ENCODE data around the gene IGF2BP3. TPM values are rescaled to one million over a fixed set of nuclear protein-coding genes. Genes with fewer than 3 reads are reported as not detected.

Gene IGF2BP3
- total and polyA plus RNA-seq, 7 experiments from 2014 or later, result 0.13 to 1.8 (median 0.80) TPM; not detected in 1

GRCh38 chr7:23338439-23338838, 131.9 kb downstream of the IGF2BP3 start:
- no peak for DNase-seq
- no peak overlapping the region for H3K4me3 Mint-ChIP-seq
- no peak overlapping the region for H3K4me3 ChIP-seq (ENCODE audit: low read length)
- H3K36me3 Mint-ChIP-seq, result peaks cover 0 to 5% (median 0%) of the 10 kb centered on the region in 5 donors
- H3K9me3 ChIP-seq (ENCODE audit: control insufficient read depth in 2 of 3, low read length in 3 of 3), result no peaks in the 10 kb centered on the region
- no peak overlapping the region for H3K27ac Mint-ChIP-seq
- no peaks in the 10 kb centered on the region for H3K4me1 ChIP-seq (ENCODE audit: control insufficient read depth in 2 of 2, insufficient read depth in 2 of 2, low read length in 2 of 2)
- intact Hi-C loops (cut with micrococcal nuclease), result no loop called here
- H3K9me3 Mint-ChIP-seq, result peaks cover 0 to 2% (median 0%) of the 10 kb centered on the region in 11 donors
- H3K36me3 ChIP-seq (ENCODE audit: control insufficient read depth in 2 of 3, insufficient read depth in 3 of 3, low read length in 3 of 3), result no peaks in the 10 kb centered on the region
- POLR2A ChIA-PET, result no interaction called here
- CTCF ChIA-PET, result no interaction called here
- H3K27me3 Mint-ChIP-seq, result peaks cover 0 to 23% (median 3%) of the 10 kb centered on the region in 5 donors
- H3K4me1 Mint-ChIP-seq, result peaks cover 0 to 4% (median 0%) of the 10 kb centered on the region in 7 donors
- no peak overlapping the region for H3K27ac ChIP-seq (ENCODE audit: low read depth, low read length)
- no peaks in the 10 kb centered on the region for H3K27me3 ChIP-seq (ENCODE audit: control insufficient read depth in 2 of 2, insufficient read depth in 2 of 2, low read length in 2 of 2)
- ATAC-seq, result no peak

- Histone ChIP-seq H3K9me3 (ENCODE audit: control insufficient read depth in 2 of 3, low read length in 3 of 3) (no peaks in the 10 kb centered on the region), H3K27me3 (ENCODE audit: control insufficient read depth in 2 of 2, insufficient read depth in 2 of 2, low read length in 2 of 2) (no peaks in the 10 kb centered on the region), H3K36me3 (ENCODE audit: control insufficient read depth in 2 of 3, insufficient read depth in 3 of 3, low read length in 3 of 3) (no peaks in the 10 kb centered on the region), H3K27ac (ENCODE audit: low read depth, low read length) (no peak overlapping the region), H3K4me3 (ENCODE audit: low read length) (no peak overlapping the region), H3K4me1 (ENCODE audit: control insufficient read depth in 2 of 2, insufficient read depth in 2 of 2, low read length in 2 of 2) (no peaks in the 10 kb centered on the region)
- ATAC-seq (no peak), DNase-seq (no peak)
- Mint-ChIP-seq H3K4me1 (peaks cover 0 to 4% (median 0%) of the 10 kb centered on the region in 7 donors), H3K27ac (no peak overlapping the region), H3K9me3 (peaks cover 0 to 2% (median 0%) of the 10 kb centered on the region in 11 donors), H3K36me3 (peaks cover 0 to 5% (median 0%) of the 10 kb centered on the region in 5 donors), H3K4me3 (no peak overlapping the region), H3K27me3 (peaks cover 0 to 24% (median 3%) of the 10 kb centered on the region in 5 donors)
- intact Hi-C loops (cut with micrococcal nuclease), result no loop called here
- POLR2A ChIA-PET, result no interaction called here
- CTCF ChIA-PET, result interaction anchor here (0.6 to 0.8 kb wide), 2 partner anchors 18 to 203 kb away, joined by 3 read pairs; no protein-coding TSS in a partner anchor
Observed at GRCh38 chr7:23337374-23337773, 132.9 kb downstream of the IGF2BP3 start.

GRCh38 chr7:23336799-23337283, 133.4 kb downstream of the IGF2BP3 start:
- Mint-ChIP-seq H3K4me3 (no peak overlapping the region), H3K9me3 (peaks cover 0 to 2% (median 0%) of the 10 kb centered on the region in 11 donors), H3K36me3 (peaks cover 0 to 5% (median 3%) of the 10 kb centered on the region in 5 donors), H3K4me1 (peaks cover 0 to 4% (median 0%) of the 10 kb centered on the region in 7 donors), H3K27me3 (peaks cover 0 to 24% (median 3%) of the 10 kb centered on the region in 5 donors), H3K27ac (no peak overlapping the region)
- Histone ChIP-seq H3K27me3 (ENCODE audit: control insufficient read depth in 2 of 2, insufficient read depth in 2 of 2, low read length in 2 of 2) (no peaks in the 10 kb centered on the region), H3K27ac (ENCODE audit: low read depth, low read length) (no peak overlapping the region), H3K36me3 (ENCODE audit: control insufficient read depth in 2 of 3, insufficient read depth in 3 of 3, low read length in 3 of 3) (no peaks in the 10 kb centered on the region), H3K4me1 (ENCODE audit: control insufficient read depth in 2 of 2, insufficient read depth in 2 of 2, low read length in 2 of 2) (no peaks in the 10 kb centered on the region), H3K9me3 (ENCODE audit: control insufficient read depth in 2 of 3, low read length in 3 of 3) (no peaks in the 10 kb centered on the region), H3K4me3 (ENCODE audit: low read length) (no peak overlapping the region)
- intact Hi-C loops (cut with micrococcal nuclease), result no loop called here
- DNase-seq (no peak), ATAC-seq (no peak)
- CTCF ChIA-PET, result interaction anchor here (0.8 kb wide), 1 partner anchor 203 kb away, joined by 3 read pairs; no protein-coding TSS in a partner anchor
- POLR2A ChIA-PET, result no interaction called here

- no peak for DNase-seq
Observed at GRCh38 chr7:23336086-23336485, 134.2 kb downstream of the IGF2BP3 start.

GRCh38 chr7:23335621-23336020, 134.7 kb downstream of the IGF2BP3 start:
- POLR2A ChIA-PET, result interaction anchor here (0.7 kb wide), 1 partner anchor 149 kb away, joined by 4 read pairs; no protein-coding TSS in a partner anchor
- intact Hi-C loops (cut with micrococcal nuclease), result no loop called here
- H3K4me3 Mint-ChIP-seq, result peak overlapping the region in 1 of 10 donors; percentile 32
- no peaks in the 10 kb centered on the region for H3K27me3 ChIP-seq (ENCODE audit: control insufficient read depth in 2 of 2, insufficient read depth in 2 of 2, low read length in 2 of 2)
- CTCF ChIA-PET, result no interaction called here
- H3K36me3 Mint-ChIP-seq, result peaks cover 0 to 5% (median 3%) of the 10 kb centered on the region in 5 donors
- no peak overlapping the region for H3K27ac Mint-ChIP-seq
- H3K4me1 Mint-ChIP-seq, result peaks cover 0 to 4% (median 0%) of the 10 kb centered on the region in 7 donors
- DNase-seq, result no peak
- H3K27me3 Mint-ChIP-seq, result peaks cover 0 to 24% (median 3%) of the 10 kb centered on the region in 5 donors
- no peak overlapping the region for H3K4me3 ChIP-seq (ENCODE audit: low read length)
- no peaks in the 10 kb centered on the region for H3K36me3 ChIP-seq (ENCODE audit: control insufficient read depth in 2 of 3, insufficient read depth in 3 of 3, low read length in 3 of 3)
- H3K4me1 ChIP-seq (ENCODE audit: control insufficient read depth in 2 of 2, insufficient read depth in 2 of 2, low read length in 2 of 2), result no peaks in the 10 kb centered on the region
- no peaks in the 10 kb centered on the region for H3K9me3 ChIP-seq (ENCODE audit: control insufficient read depth in 2 of 3, low read length in 3 of 3)
- H3K9me3 Mint-ChIP-seq, result peaks cover 0 to 2% (median 0%) of the 10 kb centered on the region in 11 donors
- ATAC-seq, result no peak
- no peak overlapping the region for H3K27ac ChIP-seq (ENCODE audit: low read depth, low read length)

More at GRCh38 chr7:23336086-23336485, 134.2 kb downstream of the IGF2BP3 start:
- Mint-ChIP-seq H3K4me3 (peak overlapping the region in 1 of 10 donors; percentile 32), H3K9me3 (peaks cover 0 to 2% (median 0%) of the 10 kb centered on the region in 11 donors), H3K27ac (no peak overlapping the region), H3K27me3 (peaks cover 0 to 24% (median 3%) of the 10 kb centered on the region in 5 donors), H3K4me1 (peaks cover 0 to 4% (median 0%) of the 10 kb centered on the region in 7 donors), H3K36me3 (peaks cover 0 to 5% (median 3%) of the 10 kb centered on the region in 5 donors)
- H3K36me3 ChIP-seq (ENCODE audit: control insufficient read depth in 2 of 3, insufficient read depth in 3 of 3, low read length in 3 of 3), result no peaks in the 10 kb centered on the region
- H3K9me3 ChIP-seq (ENCODE audit: control insufficient read depth in 2 of 3, low read length in 3 of 3), result no peaks in the 10 kb centered on the region
- ATAC-seq, result no peak
- H3K27ac ChIP-seq (ENCODE audit: low read depth, low read length), result no peak overlapping the region
- ChIA-PET POLR2A (interaction anchor here (0.7 kb wide), 1 partner anchor 149 kb away, joined by 4 read pairs; no protein-coding TSS in a partner anchor), CTCF (no interaction called here)
- intact Hi-C loops (cut with micrococcal nuclease), result no loop called here
- H3K4me1 ChIP-seq (ENCODE audit: control insufficient read depth in 2 of 2, insufficient read depth in 2 of 2, low read length in 2 of 2), result no peaks in the 10 kb centered on the region
- no peak overlapping the region for H3K4me3 ChIP-seq (ENCODE audit: low read length)
- H3K27me3 ChIP-seq (ENCODE audit: control insufficient read depth in 2 of 2, insufficient read depth in 2 of 2, low read length in 2 of 2), result no peaks in the 10 kb centered on the region

- no peak overlapping the region for H3K27ac Mint-ChIP-seq
- H3K9me3 ChIP-seq (ENCODE audit: control insufficient read depth in 2 of 3, low read length in 3 of 3), result no peaks in the 10 kb centered on the region
- H3K36me3 ChIP-seq (ENCODE audit: control insufficient read depth in 2 of 3, insufficient read depth in 3 of 3, low read length in 3 of 3), result no peaks in the 10 kb centered on the region
- H3K4me3 Mint-ChIP-seq, result no peak overlapping the region
- no peaks in the 10 kb centered on the region for H3K4me1 ChIP-seq (ENCODE audit: control insufficient read depth in 2 of 2, insufficient read depth in 2 of 2, low read length in 2 of 2)
- H3K4me1 Mint-ChIP-seq, result peaks cover 0 to 4% (median 0%) of the 10 kb centered on the region in 7 donors
- CTCF ChIA-PET, result no interaction called here
- H3K36me3 Mint-ChIP-seq, result peaks cover 0 to 5% (median 3%) of the 10 kb centered on the region in 5 donors
- intact Hi-C loops (cut with micrococcal nuclease), result no loop called here
- H3K27me3 ChIP-seq (ENCODE audit: control insufficient read depth in 2 of 2, insufficient read depth in 2 of 2, low read length in 2 of 2), result no peaks in the 10 kb centered on the region
- POLR2A ChIA-PET, result interaction anchor here (0.7 kb wide), 1 partner anchor 148 kb away, joined by 4 read pairs; no protein-coding TSS in a partner anchor
- peaks cover 0 to 24% (median 3%) of the 10 kb centered on the region in 5 donors for H3K27me3 Mint-ChIP-seq
- no peak overlapping the region for H3K4me3 ChIP-seq (ENCODE audit: low read length)
- no peak overlapping the region for H3K27ac ChIP-seq (ENCODE audit: low read depth, low read length)
- H3K9me3 Mint-ChIP-seq, result peaks cover 0 to 2% (median 0%) of the 10 kb centered on the region in 11 donors
- DNase-seq (no peak), ATAC-seq (no peak)
Observed at GRCh38 chr7:23335136-23335535, 135.2 kb downstream of the IGF2BP3 start.
